Liver (tissue), 9 donors: ENCODE results near the gene ATXN1. TPM values are rescaled to one million over a fixed set of nuclear protein-coding genes. Genes with fewer than 3 reads are reported as not detected.

Experiments
- DNase-seq: peaks from one replicate; pipeline ENCODE4 v3.0.0-alpha.2; 2017; ENCODE audit warnings: low spot score
- H3K27ac ChIP-seq, 2 donors: one replicate each; pipeline ENCODE4 v1.7.0; 2013; ENCODE audit warnings: inconsistent platforms in 2 of 2, low read length in 2 of 2, control low read depth in 1 of 2, low read depth in 1 of 2, mild to moderate bottlenecking in 1 of 2
- H3K27me3 ChIP-seq, 4 donors: one replicate each; pipeline versions ENCODE4 v1.6.1 to v1.7.0; 2013; ENCODE audit warnings: low read length in 3 of 4, inconsistent platforms in 1 of 4, mild to moderate bottlenecking in 1 of 4, moderate library complexity in 1 of 4; ENCODE audit not compliant: control insufficient read depth in 4 of 4, insufficient read depth in 4 of 4
- H3K36me3 ChIP-seq, 4 donors: one replicate each; pipeline versions ENCODE4 v1.6.1 to v1.7.0; 2013; ENCODE audit warnings: low read length in 3 of 4, mild to moderate bottlenecking in 3 of 4, low read depth in 1 of 4, moderate library complexity in 1 of 4; ENCODE audit not compliant: control insufficient read depth in 4 of 4, insufficient read depth in 3 of 4
- H3K4me1 ChIP-seq, 4 donors: one replicate each; pipeline versions ENCODE4 v1.6.1 to v1.7.0; 2013; ENCODE audit warnings: low read length in 3 of 4, mild to moderate bottlenecking in 3 of 4, moderate library complexity in 1 of 4; ENCODE audit not compliant: control insufficient read depth in 4 of 4, insufficient read depth in 4 of 4
- H3K4me3 ChIP-seq, 3 donors: one replicate each; pipeline versions ENCODE4 v1.6.1 to v1.7.0; 2013; ENCODE audit warnings: low read length in 3 of 3, control low read depth in 1 of 3, low read depth in 1 of 3, mild to moderate bottlenecking in 1 of 3
- H3K9ac ChIP-seq, 2 donors: one replicate each; pipeline ENCODE4 v1.7.0; 2013; ENCODE audit warnings: low read length in 2 of 2, mild to moderate bottlenecking in 2 of 2, moderate library complexity in 2 of 2, control low read depth in 1 of 2, low read depth in 1 of 2
- H3K9me3 ChIP-seq, 4 donors: one replicate each; pipeline versions ENCODE4 v1.6.1 to v1.7.0; 2013; ENCODE audit warnings: low read length in 3 of 4; ENCODE audit not compliant: control insufficient read depth in 4 of 4
- CTCF ChIP-seq: fragments of 150-350 bp; IDR thresholded peaks from 2 replicates; pipeline ENCODE4 v1.5.1; 2017; ENCODE audit warnings: improper control_type of control experiment, low read depth, low read length; ENCODE audit not compliant: missing input control
- EGR1 ChIP-seq, 2 donors: IDR thresholded peaks; 2 replicates each; pipeline ENCODE4 v1.6.1; 2016 to 2018; ENCODE audit warnings: antibody characterized with exemption in 2 of 2, low read depth in 2 of 2
- FOXA1 ChIP-seq: IDR thresholded peaks from 2 replicates; pipeline ENCODE4 v1.6.1; 2016; ENCODE audit warnings: antibody characterized with exemption
- FOXA2 ChIP-seq: IDR thresholded peaks from 2 replicates; pipeline ENCODE4 v1.6.1; 2016; ENCODE audit warnings: antibody characterized with exemption
- GABPA ChIP-seq, 2 donors: IDR thresholded peaks in 1 of 2; conservative IDR thresholded peaks in 1 of 2; 2 replicates each; pipeline ENCODE4 v1.6.1; 2016; ENCODE audit warnings: antibody characterized with exemption in 2 of 2, mild to moderate bottlenecking in 1 of 2, moderate library complexity in 1 of 2
- HNF4A ChIP-seq, 2 donors: conservative IDR thresholded peaks; 2 replicates each; pipeline ENCODE4 v1.6.1; 2016; ENCODE audit warnings: antibody characterized with exemption in 2 of 2, mild to moderate bottlenecking in 2 of 2
- HNF4G ChIP-seq: IDR thresholded peaks from 2 replicates; pipeline ENCODE4 v1.6.1; 2016; ENCODE audit warnings: antibody characterized with exemption
- JUND ChIP-seq, 2 donors: IDR thresholded peaks; 2 replicates each; pipeline ENCODE4 v1.6.1; 2016; ENCODE audit warnings: antibody characterized with exemption in 2 of 2
- MAX ChIP-seq: IDR thresholded peaks from 2 replicates; pipeline ENCODE4 v1.6.1; 2016; ENCODE audit warnings: antibody characterized with exemption
- NR2F2 ChIP-seq: IDR thresholded peaks from 2 replicates; pipeline ENCODE4 v1.6.1; 2016; ENCODE audit warnings: antibody characterized with exemption
- RAD21 ChIP-seq, 2 donors: IDR thresholded peaks; 2 replicates each; pipeline ENCODE4 v1.6.1; 2016; ENCODE audit warnings: antibody characterized with exemption in 2 of 2, mild to moderate bottlenecking in 2 of 2
- RXRA ChIP-seq, 2 donors: IDR thresholded peaks; 2 replicates each; pipeline ENCODE4 v1.6.1; 2017 to 2018; ENCODE audit warnings: antibody characterized with exemption in 2 of 2, mild to moderate bottlenecking in 1 of 2
- SP1 ChIP-seq: IDR thresholded peaks from 2 replicates; pipeline ENCODE4 v1.6.1; 2018; ENCODE audit warnings: antibody characterized with exemption, mild to moderate bottlenecking
- TAF1 ChIP-seq: conservative IDR thresholded peaks from 2 replicates; pipeline ENCODE4 v1.6.1; 2016; ENCODE audit warnings: antibody characterized with exemption, mild to moderate bottlenecking
- YY1 ChIP-seq: IDR thresholded peaks from 2 replicates; pipeline ENCODE4 v1.6.1; 2016; ENCODE audit warnings: antibody characterized with exemption, mild to moderate bottlenecking
- ZBTB33 ChIP-seq: IDR thresholded peaks from 2 replicates; pipeline ENCODE4 v1.6.1; 2016; ENCODE audit warnings: antibody characterized with exemption
- WGBS: extraction: QIAGEN DNeasy Blood & Tissue Kit; methylation state at CpG from one replicate; pipeline ENCODE4 v1.1.7; 2013; 5-methylcytosine and 5-hydroxymethylcytosine counted together
- polyA plus RNA-seq, 2 donors: library from polyadenylated mRNA; stranded (reverse) in 1 of 2; unstranded in 1 of 2; fragments of 200-250 nt in 1 of 2; fragments of >200 nt in 1 of 2; fragmentation: Nextera tagmentation in 1 of 2; extraction: Ambion mirVana in 1 of 2; gene quantifications; one replicate each; pipeline versions ENCODE4 v1.2.1 to v1.2.3, GENCODE V29; 2013 to 2015
- total RNA-seq, 2 donors: library from RNA; depleted of rRNA; stranded (reverse); fragments of >200 nt; gene quantifications; one replicate each; pipeline ENCODE4 v1.2.3, GENCODE V29; 2014
- TF ChIP-seq, protein P1 (sequence below): IDR thresholded peaks from 2 replicates; pipeline ENCODE4 v1.6.1; 2016; ENCODE audit warnings: antibody characterized with exemption
- TF ChIP-seq, protein P2 (sequence below): IDR thresholded peaks from 2 replicates; pipeline ENCODE4 v1.6.1; 2016; ENCODE audit warnings: antibody characterized with exemption, mild to moderate bottlenecking
- donor health status: healthy.
- donor health status: healthy.
- donor health status: healthy.
- donor health status: healthy.
- donor health status: healthy.

The ATXN1 gene
- total and polyA plus RNA-seq, 4 donors, result 4.3 to 29.7 (median 8.2) TPM

- H3K4me1 ChIP-seq, result peaks cover 0 to 3% (median 0%) of the 10 kb centered on the region in 4 donors
- no peaks in the 10 kb centered on the region for H3K36me3 ChIP-seq
- H3K4me3 ChIP-seq, result no peak overlapping the region
- WGBS, result 59% methylated on average over 4 of the region's 4 CpGs
- no peak for TF ChIP-seq ZBTB33
- no peak for TF ChIP-seq MAX
- TF ChIP-seq FOXA1, result no peak
- TF ChIP-seq SP1, result no peak
- TF ChIP-seq HNF4G, result no peak
- no peak for TF ChIP-seq TAF1
- TF ChIP-seq RXRA (IDR thresholded peaks at IDR 0.05), result no peak
- no peak for TF ChIP-seq EGR1 (IDR thresholded peaks at IDR 0.05; ENCODE audit: low read depth in 2 of 2)
- no peak for TF ChIP-seq FOXA2
- no peak for TF ChIP-seq RAD21 (IDR thresholded peaks at IDR 0.05)
- no peak for TF ChIP-seq CTCF
- TF ChIP-seq, protein P1, sequence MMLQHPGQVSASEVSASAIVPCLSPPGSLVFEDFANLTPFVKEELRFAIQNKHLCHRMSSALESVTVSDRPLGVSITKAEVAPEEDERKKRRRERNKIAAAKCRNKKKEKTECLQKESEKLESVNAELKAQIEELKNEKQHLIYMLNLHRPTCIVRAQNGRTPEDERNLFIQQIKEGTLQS, result no peak
- TF ChIP-seq, protein P2, sequence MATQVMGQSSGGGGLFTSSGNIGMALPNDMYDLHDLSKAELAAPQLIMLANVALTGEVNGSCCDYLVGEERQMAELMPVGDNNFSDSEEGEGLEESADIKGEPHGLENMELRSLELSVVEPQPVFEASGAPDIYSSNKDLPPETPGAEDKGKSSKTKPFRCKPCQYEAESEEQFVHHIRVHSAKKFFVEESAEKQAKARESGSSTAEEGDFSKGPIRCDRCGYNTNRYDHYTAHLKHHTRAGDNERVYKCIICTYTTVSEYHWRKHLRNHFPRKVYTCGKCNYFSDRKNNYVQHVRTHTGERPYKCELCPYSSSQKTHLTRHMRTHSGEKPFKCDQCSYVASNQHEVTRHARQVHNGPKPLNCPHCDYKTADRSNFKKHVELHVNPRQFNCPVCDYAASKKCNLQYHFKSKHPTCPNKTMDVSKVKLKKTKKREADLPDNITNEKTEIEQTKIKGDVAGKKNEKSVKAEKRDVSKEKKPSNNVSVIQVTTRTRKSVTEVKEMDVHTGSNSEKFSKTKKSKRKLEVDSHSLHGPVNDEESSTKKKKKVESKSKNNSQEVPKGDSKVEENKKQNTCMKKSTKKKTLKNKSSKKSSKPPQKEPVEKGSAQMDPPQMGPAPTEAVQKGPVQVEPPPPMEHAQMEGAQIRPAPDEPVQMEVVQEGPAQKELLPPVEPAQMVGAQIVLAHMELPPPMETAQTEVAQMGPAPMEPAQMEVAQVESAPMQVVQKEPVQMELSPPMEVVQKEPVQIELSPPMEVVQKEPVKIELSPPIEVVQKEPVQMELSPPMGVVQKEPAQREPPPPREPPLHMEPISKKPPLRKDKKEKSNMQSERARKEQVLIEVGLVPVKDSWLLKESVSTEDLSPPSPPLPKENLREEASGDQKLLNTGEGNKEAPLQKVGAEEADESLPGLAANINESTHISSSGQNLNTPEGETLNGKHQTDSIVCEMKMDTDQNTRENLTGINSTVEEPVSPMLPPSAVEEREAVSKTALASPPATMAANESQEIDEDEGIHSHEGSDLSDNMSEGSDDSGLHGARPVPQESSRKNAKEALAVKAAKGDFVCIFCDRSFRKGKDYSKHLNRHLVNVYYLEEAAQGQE, result no peak
- TF ChIP-seq GABPA (IDR thresholded peaks at IDR 0.05 in 1 of 2, conservative IDR thresholded peaks at IDR 0.05 in 1 of 2), result no peak
- no peaks in the 10 kb centered on the region for H3K27me3 ChIP-seq
- no peak for DNase-seq
- no peak overlapping the region for H3K27ac ChIP-seq
- no peaks in the 10 kb centered on the region for H3K9me3 ChIP-seq
- no peak overlapping the region for H3K9ac ChIP-seq
Observed at GRCh38 chr6:16559071-16559470, 202.2 kb downstream of the ATXN1 start.

- H3K4me3 ChIP-seq, result no peak overlapping the region
- no peak for DNase-seq
- no peak overlapping the region for H3K27ac ChIP-seq
- no peak overlapping the region for H3K9ac ChIP-seq
- H3K4me1 ChIP-seq, result no peaks in the 10 kb centered on the region
- TF ChIP-seq GABPA (IDR thresholded peaks at IDR 0.05 in 1 of 2, conservative IDR thresholded peaks at IDR 0.05 in 1 of 2), result no peak
- TF ChIP-seq ZBTB33, result no peak
- no peak for TF ChIP-seq MAX
- TF ChIP-seq NR2F2, result no peak
- TF ChIP-seq TAF1, result no peak
- TF ChIP-seq FOXA1, result no peak
- TF ChIP-seq, protein P1, result no peak
- TF ChIP-seq YY1, result no peak
- TF ChIP-seq FOXA2, result no peak
- TF ChIP-seq HNF4A (conservative IDR thresholded peaks at IDR 0.05), result no peak
- no peak for TF ChIP-seq JUND (IDR thresholded peaks at IDR 0.05)
- no peak for TF ChIP-seq CTCF
- TF ChIP-seq RAD21 (IDR thresholded peaks at IDR 0.05), result no peak
- TF ChIP-seq HNF4G, result no peak
- H3K36me3 ChIP-seq, result peaks cover 0 to 5% (median 2%) of the 10 kb centered on the region in 4 donors
- no peaks in the 10 kb centered on the region for H3K9me3 ChIP-seq
- no peaks in the 10 kb centered on the region for H3K27me3 ChIP-seq
- WGBS, result over 99% methylated on average over 3 of the region's 3 CpGs
Observed at GRCh38 chr6:16555550-16555949, 205.7 kb downstream of the ATXN1 start.
